Astrocyte of the spinal cord (primary cell): ENCODE measurements around the gene HUWE1.

Experiments
- DNase-seq: peaks from one replicate; pipeline ENCODE4 v3.0.0; 2011; ENCODE audit warnings: low read depth, low spot score
- H3K4me3 ChIP-seq: 2 replicates; pipeline ENCODE4 v1.5.1; 2011; ENCODE audit warnings: low read depth, mild to moderate bottlenecking, low read length, moderate library complexity
- in situ Hi-C: cut with HindIII; loops from 2 replicates; pipeline ENCODE4 v1.10.0; 2017; ENCODE audit warnings: low sequenced_read_pairs
- TF ChIP-seq, protein P1 (sequence below): IDR thresholded peaks from 2 replicates; pipeline ENCODE4 v1.5.1; 2012; ENCODE audit warnings: low read depth, mild to moderate bottlenecking, low read length, inconsistent platforms

HUWE1 gene

DNA sequence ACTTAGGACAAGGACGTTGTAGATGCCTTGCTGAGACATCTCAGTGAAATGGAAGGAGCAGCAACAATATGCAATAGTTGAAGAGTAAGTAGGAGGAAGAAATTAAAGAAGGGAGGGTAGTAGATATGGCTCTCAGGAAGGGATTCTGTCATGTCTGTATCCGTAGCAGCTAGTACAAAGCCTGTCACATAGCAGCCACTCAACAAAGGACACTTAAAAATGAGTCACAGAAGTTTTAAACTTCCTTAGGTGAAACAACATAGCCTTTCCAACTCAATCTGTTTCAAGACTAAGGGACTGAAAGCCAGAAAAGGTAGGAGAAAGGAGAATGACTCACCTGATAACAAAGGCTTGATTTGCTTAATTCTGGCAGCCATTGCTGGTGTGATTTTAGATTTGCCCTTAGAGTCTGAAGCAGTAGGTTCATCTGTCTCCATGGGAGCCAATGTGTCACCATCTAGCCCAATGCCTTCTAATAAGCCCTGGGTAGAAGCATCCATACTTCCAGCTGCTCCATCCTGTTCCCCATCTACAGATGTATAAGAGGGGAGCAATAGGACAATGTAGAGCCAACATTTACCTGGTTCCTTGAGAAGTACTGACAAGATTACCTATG is 86.6 kb downstream of the HUWE1 start:
- no peak for DNase-seq

DNA sequence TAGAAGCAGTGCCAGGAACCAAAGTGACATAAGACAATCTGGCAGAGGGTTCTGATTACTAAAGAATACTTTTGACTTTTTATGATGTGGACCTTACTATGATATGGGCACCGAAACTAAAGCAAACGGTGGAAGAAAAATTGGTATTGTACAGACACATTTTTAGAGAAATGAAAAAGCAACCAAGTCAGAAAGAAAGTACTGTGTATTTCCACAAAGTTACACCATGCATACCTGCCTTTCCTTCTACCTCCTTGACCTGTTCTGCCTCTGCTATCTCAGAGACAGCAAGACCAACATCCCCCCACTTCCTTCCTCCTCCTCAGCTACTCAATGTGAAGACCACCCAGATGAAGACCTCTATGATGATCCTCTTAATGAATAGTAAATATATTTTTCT is 88.3 kb downstream of the HUWE1 start:
- DNase-seq, result no peak
- TF ChIP-seq, protein P1, sequence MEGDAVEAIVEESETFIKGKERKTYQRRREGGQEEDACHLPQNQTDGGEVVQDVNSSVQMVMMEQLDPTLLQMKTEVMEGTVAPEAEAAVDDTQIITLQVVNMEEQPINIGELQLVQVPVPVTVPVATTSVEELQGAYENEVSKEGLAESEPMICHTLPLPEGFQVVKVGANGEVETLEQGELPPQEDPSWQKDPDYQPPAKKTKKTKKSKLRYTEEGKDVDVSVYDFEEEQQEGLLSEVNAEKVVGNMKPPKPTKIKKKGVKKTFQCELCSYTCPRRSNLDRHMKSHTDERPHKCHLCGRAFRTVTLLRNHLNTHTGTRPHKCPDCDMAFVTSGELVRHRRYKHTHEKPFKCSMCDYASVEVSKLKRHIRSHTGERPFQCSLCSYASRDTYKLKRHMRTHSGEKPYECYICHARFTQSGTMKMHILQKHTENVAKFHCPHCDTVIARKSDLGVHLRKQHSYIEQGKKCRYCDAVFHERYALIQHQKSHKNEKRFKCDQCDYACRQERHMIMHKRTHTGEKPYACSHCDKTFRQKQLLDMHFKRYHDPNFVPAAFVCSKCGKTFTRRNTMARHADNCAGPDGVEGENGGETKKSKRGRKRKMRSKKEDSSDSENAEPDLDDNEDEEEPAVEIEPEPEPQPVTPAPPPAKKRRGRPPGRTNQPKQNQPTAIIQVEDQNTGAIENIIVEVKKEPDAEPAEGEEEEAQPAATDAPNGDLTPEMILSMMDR, result no peak
- H3K4me3 ChIP-seq, result no peak overlapping the region
- in situ Hi-C loops, result no loop called here

More for the DNA sequence above, 86.6 kb downstream of the HUWE1 start:
- H3K4me3 ChIP-seq, result no peak overlapping the region
- in situ Hi-C loops, result no loop called here
- TF ChIP-seq, protein P1, result no peak

DNA sequence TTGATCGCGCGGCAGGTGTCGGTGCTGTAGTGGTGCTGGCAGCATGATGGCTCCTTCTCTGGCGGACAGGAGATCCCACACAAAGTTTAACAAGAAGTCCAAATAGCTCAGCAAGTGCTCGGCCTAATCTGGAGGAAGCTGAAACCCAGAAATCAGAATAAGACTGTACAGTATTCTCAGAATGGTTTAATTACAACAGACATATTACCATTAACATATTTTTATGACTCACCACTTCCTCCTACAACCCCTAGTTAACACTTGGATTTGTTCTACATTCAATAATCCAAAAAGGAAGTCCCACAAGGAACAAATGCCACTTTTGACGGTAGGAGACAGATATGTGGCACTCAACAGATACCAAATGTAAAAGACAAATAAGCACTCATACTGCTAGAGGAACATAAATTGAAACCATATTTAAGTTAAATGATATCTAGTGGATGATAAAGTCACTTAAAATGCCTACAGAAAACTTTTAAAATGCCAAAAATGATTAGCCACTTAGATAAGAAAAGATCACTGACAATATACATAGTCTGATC is 91.2 kb downstream of the HUWE1 start:
- in situ Hi-C loops, result no loop called here
- TF ChIP-seq, protein P1, result no peak
- no peak overlapping the region for H3K4me3 ChIP-seq

DNA sequence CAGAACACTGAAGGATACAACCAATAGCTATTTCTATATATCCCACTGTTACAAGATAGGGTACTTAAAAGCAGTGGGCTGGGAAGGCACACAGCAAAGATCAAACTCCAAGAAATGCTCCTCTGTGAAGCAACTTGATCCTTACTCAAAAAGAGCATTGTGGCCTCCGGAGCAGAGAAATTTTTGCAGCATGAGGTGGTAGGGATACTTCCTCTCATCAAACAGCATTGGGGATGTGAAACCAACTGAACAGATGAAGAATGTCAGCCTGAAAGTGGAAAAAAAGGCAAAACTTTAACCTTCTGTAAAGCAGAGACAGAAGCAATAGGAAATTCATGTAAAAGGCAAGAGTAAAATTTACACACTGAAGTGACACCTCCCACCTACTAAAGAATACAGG is 92.2 kb downstream of the HUWE1 start:
- H3K4me3 ChIP-seq, result no peak overlapping the region
- in situ Hi-C loops, result no loop called here
- TF ChIP-seq, protein P1, result no peak
- DNase-seq, result peak; percentile 7

More for the DNA sequence above, 91.2 kb downstream of the HUWE1 start:
- no peak for DNase-seq

DNA sequence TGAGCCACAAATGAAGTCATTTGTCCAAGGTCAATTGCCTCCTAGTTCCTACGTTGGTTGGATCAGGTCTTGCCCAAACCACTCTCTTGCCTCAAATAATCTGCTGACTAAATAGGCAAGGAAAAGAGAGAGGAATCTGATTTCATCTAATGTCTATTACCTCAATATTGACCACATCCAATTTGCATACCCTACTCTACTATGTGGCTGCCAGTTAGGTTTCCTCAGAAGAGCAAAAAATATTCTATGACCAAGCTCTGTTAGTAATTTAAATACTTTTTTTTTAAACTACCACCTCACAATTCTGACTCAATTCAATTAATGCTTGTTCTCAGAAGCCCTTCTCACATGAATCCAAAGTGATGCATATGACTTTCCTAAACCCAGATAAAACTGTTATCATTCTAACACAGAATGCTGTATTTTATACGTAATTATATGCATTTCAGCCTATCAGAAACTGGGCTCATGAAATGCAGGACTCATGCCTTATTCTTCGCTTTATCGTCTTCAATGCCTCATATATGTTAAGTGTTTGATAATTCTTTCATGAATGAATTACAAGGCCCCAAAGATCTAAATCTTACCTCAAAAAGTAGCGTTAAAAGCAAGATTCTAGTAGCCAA is 98.6 kb downstream of the HUWE1 start:
- in situ Hi-C loops, result no loop called here
- no peak for DNase-seq
- H3K4me3 ChIP-seq, result no peak overlapping the region
- TF ChIP-seq, protein P1, result no peak

DNA sequence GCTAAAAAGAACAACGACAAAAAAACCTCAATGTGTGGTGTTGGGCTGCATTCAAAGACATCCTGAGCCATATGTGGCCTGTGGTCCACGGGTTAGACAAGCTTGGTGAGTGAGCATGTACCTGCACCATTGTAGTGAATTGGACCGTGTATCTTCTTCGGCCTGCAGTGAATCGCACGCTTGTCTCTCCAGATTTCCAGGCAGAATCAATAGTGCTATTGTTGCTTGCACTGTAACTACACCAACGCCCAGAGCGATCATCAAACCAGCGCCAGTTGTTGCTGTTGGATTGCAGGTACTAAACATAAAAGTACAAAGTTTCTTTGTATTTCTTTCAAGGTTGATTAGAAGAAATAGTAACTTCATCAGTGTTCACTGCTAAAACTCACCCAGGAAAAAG is 101.6 kb downstream of the HUWE1 start:
- in situ Hi-C loops, result no loop called here
- no peak for DNase-seq
- TF ChIP-seq, protein P1, result no peak

More for the DNA sequence above, 101.6 kb downstream of the HUWE1 start:
- H3K4me3 ChIP-seq, result no peak overlapping the region
